ENCODE measurements around the gene EIF3A. TPM values are rescaled to one million over a fixed set of nuclear protein-coding genes. Genes with fewer than 3 reads are reported as not detected.

Gene EIF3A
- total and polyA plus RNA-seq, 4 donors = 37.1 to 101 (median 80.5) TPM

DNA sequence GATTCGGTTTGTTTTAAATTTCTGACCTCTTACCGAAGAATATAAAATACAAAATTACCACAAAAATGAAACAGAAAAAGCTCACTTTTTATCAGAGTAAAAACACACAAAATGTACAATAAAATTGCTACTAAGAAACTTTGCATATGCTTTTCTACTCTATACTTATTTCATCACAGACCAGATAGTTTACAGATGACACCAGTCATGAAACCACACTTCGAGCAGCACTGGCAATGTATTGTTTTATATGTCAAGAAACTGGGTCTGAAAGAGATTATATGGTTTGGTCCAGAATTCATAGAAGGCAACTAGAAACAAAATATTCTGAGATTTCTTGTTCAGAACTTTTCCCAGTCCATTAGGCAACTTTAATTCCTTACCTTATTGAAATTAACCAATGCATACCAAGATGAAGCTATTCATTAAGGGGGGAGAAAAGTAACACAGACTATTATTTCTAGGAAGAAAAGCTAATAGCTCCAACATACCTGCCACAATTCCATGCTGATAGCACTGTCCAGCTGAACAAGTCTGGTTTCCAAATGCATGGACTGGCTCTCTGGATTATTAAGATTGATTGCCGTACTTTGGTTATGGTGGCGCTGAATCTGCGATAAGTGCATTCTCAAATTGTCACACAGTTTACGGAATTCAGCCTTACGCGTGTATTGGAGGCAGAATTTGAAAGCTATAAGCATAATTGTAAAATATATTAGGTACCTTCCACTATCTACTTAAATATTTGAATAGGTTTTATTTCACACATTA, 10.0 kb downstream of the EIF3A start:
- Histone ChIP-seq H3K27me3 (ENCODE audit: control insufficient read depth in 3 of 3, insufficient read depth in 3 of 3, low read length in 2 of 3) (no peaks in the 10 kb centered on the region), H3K9me3 (ENCODE audit: control insufficient read depth in 4 of 4, insufficient read depth in 3 of 4, low read length in 3 of 4) (no peaks in the 10 kb centered on the region), H3K9ac (ENCODE audit: insufficient read depth in 1 of 2, low read length in 2 of 2) (no peak overlapping the region), H3K27ac (ENCODE audit: low read depth in 1 of 2, low read length in 1 of 2) (no peak overlapping the region), H3K4me1 (ENCODE audit: control insufficient read depth in 5 of 5, insufficient read depth in 5 of 5, low read length in 5 of 5) (peaks cover 0 to 2% (median 0%) of the 10 kb centered on the region in 5 donors), H3K36me3 (ENCODE audit: control insufficient read depth in 4 of 4, insufficient read depth in 4 of 4, low read length in 4 of 4) (peaks cover 24 to 34% (median 29%) of the 10 kb centered on the region in 4 donors), H3K4me3 (no peak overlapping the region)
- ATAC-seq (ENCODE audit: insufficient read depth, low FRiP score) (no peak), DNase-seq (no peak)
- TF ChIP-seq, protein P1, sequence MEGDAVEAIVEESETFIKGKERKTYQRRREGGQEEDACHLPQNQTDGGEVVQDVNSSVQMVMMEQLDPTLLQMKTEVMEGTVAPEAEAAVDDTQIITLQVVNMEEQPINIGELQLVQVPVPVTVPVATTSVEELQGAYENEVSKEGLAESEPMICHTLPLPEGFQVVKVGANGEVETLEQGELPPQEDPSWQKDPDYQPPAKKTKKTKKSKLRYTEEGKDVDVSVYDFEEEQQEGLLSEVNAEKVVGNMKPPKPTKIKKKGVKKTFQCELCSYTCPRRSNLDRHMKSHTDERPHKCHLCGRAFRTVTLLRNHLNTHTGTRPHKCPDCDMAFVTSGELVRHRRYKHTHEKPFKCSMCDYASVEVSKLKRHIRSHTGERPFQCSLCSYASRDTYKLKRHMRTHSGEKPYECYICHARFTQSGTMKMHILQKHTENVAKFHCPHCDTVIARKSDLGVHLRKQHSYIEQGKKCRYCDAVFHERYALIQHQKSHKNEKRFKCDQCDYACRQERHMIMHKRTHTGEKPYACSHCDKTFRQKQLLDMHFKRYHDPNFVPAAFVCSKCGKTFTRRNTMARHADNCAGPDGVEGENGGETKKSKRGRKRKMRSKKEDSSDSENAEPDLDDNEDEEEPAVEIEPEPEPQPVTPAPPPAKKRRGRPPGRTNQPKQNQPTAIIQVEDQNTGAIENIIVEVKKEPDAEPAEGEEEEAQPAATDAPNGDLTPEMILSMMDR (IDR thresholded peaks at IDR 0.05; ENCODE audit: control extremely low read depth, extremely low read depth) = no peak
- 95 to 96% methylated on average over 9 of the region's 9 CpGs for whole genome bisulfite sequencing, 2 donors

DNA sequence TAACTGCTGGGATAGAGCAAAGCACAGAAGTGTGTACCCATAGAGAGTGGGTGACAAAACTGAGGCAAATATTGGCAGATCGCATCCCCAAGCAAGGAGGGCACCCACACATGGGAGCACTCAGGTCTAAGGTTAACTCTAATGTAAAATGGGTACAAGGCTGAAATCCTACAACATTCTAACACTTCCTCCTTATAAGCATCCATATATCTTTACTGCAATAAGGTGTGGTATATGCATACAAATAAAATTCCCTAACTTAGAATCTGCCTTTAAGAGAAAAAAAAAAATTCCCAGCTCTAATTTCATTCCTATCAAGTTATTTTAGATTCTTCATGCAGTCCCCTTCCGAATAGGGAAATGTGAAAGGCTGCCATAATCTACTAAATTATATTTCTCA, 18.7 kb downstream of the EIF3A start:
- TF ChIP-seq, protein P1 (IDR thresholded peaks at IDR 0.05; ENCODE audit: control extremely low read depth, extremely low read depth) = no peak
- no peak overlapping the region for H3K4me3 ChIP-seq
- H3K36me3 ChIP-seq (ENCODE audit: control insufficient read depth in 4 of 4, insufficient read depth in 4 of 4, low read length in 4 of 4) = peaks cover 31 to 77% (median 55%) of the 10 kb centered on the region in 4 donors
- DNase-seq (no peak), ATAC-seq (ENCODE audit: insufficient read depth, low FRiP score) (no peak)
- H3K27ac ChIP-seq (ENCODE audit: low read depth in 1 of 2, low read length in 1 of 2) = no peak overlapping the region
- no peaks in the 10 kb centered on the region for H3K9me3 ChIP-seq (ENCODE audit: control insufficient read depth in 4 of 4, insufficient read depth in 3 of 4, low read length in 3 of 4)
- H3K27me3 ChIP-seq (ENCODE audit: control insufficient read depth in 3 of 3, insufficient read depth in 3 of 3, low read length in 2 of 3) = no peaks in the 10 kb centered on the region
- H3K9ac ChIP-seq (ENCODE audit: insufficient read depth in 1 of 2, low read length in 2 of 2) = no peak overlapping the region
- no peaks in the 10 kb centered on the region for H3K4me1 ChIP-seq (ENCODE audit: control insufficient read depth in 5 of 5, insufficient read depth in 5 of 5, low read length in 5 of 5)
- WGBS, 2 donors = 92 to 95% methylated on average over 2 of the region's 2 CpGs

DNA sequence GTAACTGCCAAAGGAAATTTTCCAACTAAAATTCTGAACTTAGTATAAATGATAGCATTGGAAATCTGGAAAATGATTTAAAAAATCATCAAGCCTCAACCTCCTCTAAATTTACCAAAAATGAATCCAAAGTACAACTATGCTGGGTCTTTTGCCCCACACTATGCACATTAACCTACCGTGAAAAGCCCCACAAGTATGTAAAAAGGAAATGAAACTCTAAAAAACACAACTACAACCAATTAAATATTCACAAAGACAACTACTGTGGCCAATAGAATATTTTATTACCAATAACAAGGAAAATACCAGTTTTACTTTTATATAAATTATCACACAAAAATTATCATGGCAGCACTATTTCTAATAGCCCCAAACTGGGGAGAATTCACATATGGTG, 19.3 kb downstream of the EIF3A start:
- TF ChIP-seq, protein P1 (IDR thresholded peaks at IDR 0.05; ENCODE audit: control extremely low read depth, extremely low read depth) = no peak
- Histone ChIP-seq H3K9ac (ENCODE audit: insufficient read depth in 1 of 2, low read length in 2 of 2) (no peak overlapping the region), H3K9me3 (ENCODE audit: control insufficient read depth in 4 of 4, insufficient read depth in 3 of 4, low read length in 3 of 4) (no peaks in the 10 kb centered on the region), H3K36me3 (ENCODE audit: control insufficient read depth in 4 of 4, insufficient read depth in 4 of 4, low read length in 4 of 4) (peaks cover 29 to 78% (median 57%) of the 10 kb centered on the region in 4 donors), H3K27me3 (ENCODE audit: control insufficient read depth in 3 of 3, insufficient read depth in 3 of 3, low read length in 2 of 3) (no peaks in the 10 kb centered on the region), H3K4me1 (ENCODE audit: control insufficient read depth in 5 of 5, insufficient read depth in 5 of 5, low read length in 5 of 5) (no peaks in the 10 kb centered on the region), H3K27ac (ENCODE audit: low read depth in 1 of 2, low read length in 1 of 2) (no peak overlapping the region), H3K4me3 (no peak overlapping the region)
- WGBS, 2 donors = 57 to 77% methylated on average over 1 of the region's 1 CpG
- no peak for DNase-seq
- no peak for ATAC-seq (ENCODE audit: insufficient read depth, low FRiP score)

Data from lung (tissue), 12 donors.